Smooth muscle cell of the coronary artery (primary cell): ENCODE data around the gene FLT3. TPM values are rescaled to one million over a fixed set of nuclear protein-coding genes. Genes with fewer than 3 reads are reported as not detected.

ENCODE experiments used
- total RNA-seq: library from RNA; depleted of rRNA; stranded (reverse); fragments of >200 nt; gene quantifications from 2 replicates; pipeline ENCODE4 v1.2.3, GENCODE V29; 2014; ENCODE audit warnings: low replicate concordance

The FLT3 gene
- not detected in 2 replicates for total RNA-seq

DNA sequence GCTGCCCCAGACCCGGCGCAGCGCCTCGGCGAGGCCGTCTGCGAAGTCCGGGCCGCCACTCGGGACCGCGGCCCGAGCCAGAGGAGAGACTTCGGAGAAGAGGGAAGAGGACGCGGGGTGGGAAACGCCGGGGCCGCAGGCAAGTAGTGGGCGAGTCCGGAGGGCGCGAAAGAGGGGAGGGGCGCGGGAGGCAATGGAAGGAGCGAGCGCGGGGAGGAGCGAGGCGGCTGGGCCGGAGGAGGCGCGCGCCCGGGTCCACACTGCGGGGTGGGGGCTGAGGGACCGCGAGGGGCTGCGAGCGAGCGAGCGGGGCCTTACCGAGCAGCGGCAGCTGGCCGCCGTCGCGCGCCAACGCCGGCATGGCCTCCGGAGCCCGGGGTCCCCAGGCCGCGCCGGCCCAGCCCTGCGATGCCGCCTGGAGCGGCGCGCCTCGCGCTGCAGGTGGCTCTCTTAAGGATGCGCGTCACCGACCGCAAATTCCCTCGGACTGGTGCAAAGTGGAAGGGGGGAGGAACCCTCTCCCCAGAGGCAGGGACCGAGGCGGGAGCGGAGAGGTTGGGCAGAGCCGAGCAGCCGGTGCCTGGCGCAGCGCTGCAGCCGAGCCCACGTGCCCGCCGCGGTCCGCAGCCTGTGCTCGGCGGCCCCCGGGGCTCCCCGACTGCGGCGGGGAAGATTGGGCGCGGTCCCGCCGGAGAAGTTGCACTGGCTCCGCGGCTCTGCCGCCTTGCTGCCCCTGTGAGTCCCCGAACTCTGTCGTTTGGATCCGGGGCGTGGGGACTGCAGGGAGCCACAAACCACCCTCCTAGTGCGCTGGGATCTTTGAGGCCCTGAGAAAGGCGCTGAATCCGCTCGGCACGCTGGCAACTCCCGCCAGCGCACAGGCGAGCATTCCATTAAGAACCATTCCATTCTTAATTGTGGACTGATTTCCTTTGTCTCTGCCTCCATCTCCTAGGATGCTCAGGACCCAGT lies at the start of gene FLT3:
Gene FLT3, minus strand, starts transcription at position 427 of the 972 bp plus-strand sequence. Its CDS starts 66 bp downstream, at position 361.

GRCh38 chr13:28138012-28138755 lies 37.8 kb upstream of the FLT3 start, which contains the start of gene PAN3:
PAN3 (plus strand) TSS chr13:28138545; CDS start chr13:28138658, 113 bp downstream.

DNA sequence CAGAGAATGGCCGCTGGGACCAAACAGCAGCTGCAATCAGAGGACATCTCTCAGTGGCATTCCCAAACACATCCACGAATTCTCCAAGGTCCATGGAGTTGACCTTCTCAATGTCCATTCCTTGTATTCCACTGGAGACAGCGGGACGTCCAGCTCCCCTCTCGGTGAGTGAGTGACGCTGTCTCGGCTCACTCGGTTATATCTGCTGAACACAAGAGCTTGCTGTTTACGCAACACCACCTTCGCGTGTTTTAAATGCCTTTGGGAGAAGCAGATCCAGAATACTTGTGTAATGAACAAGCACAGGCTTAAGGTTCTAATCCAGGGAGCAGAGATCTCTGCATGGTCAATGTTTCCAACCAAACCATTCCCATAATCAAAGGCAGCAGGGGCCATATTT lies 111.9 kb downstream of the FLT3 start, which contains the start of gene URAD:
Gene URAD, minus strand, starts transcription at position 174 of the 400 bp plus-strand sequence. Its CDS starts 56 bp downstream, at position 118.

GRCh38 chr13:27969082-27969865 lies 131.1 kb downstream of the FLT3 start, which contains the start of gene CDX2:
CDX2 (minus strand) TSS chr13:27969315; CDS start chr13:27969006, 309 bp downstream.

Other genes starting within 250 kb of the FLT3 start
- gene PDX1, start 180.6 kb downstream of the FLT3 start, total RNA-seq = not detected in 2 replicates
- not detected in 2 replicates for gene CDX2, start 131.3 kb downstream of the FLT3 start, total RNA-seq
- gene URAD, start 111.9 kb downstream of the FLT3 start, total RNA-seq = not detected in 2 replicates
- 8.8 and 9.8 TPM in 2 replicates for gene PAN3, start 38.0 kb upstream of the FLT3 start, total RNA-seq